HG02884 (cell line): Measurements from ENCODE around the gene SLC17A3.

ENCODE experiments used
- ATAC-seq: cut with Tn5 transposase; IDR thresholded peaks from one replicate; pipeline ENCODE4 v1.9.1; 2021; ENCODE audit warnings: mild to moderate bottlenecking, moderate library complexity; ENCODE audit not compliant: unreplicated experiment

The SLC17A3 gene

GRCh38 chr6:25874118-25874517 is at the start of gene SLC17A3:
Gene SLC17A3, minus strand, starts transcription at chr6:25874243. Its CDS starts 5,856 bp downstream, at chr6:25868387.
- no peak for ATAC-seq

- no peak for ATAC-seq
Observed at GRCh38 chr6:25922301-25922700, 48.3 kb upstream of the SLC17A3 start.

DNA sequence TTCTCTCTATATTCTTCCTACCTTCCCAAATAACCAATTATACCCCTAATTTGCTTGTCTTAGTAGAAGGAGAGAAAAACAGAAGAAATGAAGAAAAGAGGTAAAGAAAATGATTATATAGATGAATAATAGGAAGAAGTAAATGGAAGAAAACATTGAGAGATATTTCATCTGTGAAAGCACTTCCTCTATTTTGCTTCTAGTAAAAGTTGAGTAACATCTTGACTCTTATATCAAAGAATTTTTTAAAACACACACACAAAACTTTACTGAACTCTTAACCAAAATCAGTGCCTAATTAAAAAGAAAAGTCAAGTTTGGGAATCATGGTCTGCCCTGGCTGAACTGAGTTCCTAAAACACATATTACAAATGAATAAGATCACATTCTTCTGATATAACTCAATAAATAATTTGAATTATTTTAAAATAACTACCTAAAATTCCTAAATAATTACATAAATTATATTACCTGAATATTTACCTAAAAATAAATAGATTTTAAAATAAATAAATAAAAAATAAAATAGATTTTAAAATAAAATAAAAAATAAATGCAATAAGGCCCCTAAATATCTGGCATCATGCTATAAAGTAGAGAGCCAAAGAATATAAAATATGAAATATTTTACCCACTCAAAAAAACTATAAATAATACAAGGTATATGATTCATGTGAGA is 47.6 kb upstream of the SLC17A3 start:
- ATAC-seq, result no peak

- no peak for ATAC-seq
Observed at GRCh38 chr6:25919657-25920056, 45.6 kb upstream of the SLC17A3 start.

DNA sequence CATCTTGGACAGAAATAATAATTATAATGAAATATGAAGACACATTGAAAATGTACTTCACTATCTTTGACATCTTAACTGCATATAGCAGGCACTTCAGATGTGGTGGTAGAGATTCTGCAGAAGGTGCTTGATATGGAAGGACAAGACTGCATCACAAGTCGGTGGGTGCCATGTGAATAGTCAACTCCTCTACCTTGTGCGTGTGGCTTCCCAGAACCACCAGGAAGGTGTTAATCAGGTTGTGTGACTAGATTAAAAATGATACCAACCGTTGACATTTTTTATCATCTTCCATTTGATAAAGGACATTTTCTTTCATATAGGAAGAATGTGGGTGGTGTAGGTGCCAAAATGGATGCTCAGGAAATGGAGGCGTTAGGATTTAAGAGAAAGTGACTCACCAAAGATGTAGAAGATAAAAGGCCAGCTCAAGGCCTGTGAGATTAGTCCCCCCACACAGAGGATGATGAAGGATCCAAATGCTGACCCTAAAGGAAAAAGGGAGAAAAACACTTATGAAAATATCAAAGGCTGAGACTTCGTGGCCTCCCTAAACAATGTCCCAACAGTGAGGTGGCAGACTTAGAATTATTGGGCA is 44.1 kb upstream of the SLC17A3 start:
- no peak for ATAC-seq

DNA sequence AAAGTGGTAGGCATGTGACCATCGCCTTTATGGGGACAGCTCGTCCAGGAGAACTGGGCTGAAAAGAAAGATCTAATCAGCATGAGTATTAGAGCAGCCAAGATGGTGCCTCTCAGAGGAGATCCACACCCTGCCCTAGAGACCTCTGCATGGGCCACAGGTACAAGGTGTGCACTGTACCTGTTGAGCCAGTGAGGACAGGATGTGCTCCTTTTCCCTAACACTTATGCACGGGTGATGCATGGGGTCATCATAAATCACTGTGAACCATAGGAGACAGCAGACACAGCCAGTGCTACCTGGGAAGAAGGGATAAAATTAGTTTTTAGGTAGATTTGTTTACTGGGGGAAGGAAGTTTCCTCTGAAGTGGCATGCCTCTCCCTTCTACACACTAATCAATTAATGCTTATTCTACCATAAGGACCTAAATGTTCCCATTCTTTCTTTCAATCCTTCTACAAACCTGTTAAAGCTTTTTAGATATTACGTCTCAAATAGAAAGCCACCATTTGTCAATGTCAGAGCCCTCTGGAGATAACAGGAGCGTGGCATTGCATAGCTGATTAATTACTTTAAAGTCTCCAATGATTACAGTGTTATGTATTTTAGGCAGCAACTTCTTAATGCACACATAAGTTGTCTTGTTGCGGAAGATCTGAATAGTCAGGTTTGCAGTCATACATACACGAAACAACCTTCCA is 42.9 kb upstream of the SLC17A3 start:
- ATAC-seq, result no peak

DNA sequence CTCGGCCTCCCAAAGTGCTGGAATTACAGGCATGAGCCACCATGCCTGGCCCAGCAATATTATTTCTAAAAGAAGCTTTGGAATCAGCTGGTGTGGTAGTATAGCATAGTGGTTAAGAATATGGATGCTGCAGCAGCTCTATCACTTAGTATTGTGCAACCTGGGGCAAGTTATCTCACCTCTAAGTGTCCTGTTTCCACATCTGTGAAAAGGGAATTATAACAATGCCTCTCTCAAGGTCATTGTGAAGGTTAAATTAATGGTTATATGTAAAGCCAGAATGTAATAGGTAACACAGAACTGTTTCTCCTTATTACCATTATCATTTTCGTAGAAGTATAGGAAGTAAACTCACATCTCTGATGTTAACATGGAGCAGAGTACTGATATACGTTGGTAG is 42.3 kb upstream of the SLC17A3 start:
- no peak for ATAC-seq

- ATAC-seq, result no peak
Observed at GRCh38 chr6:25913741-25914140, 39.7 kb upstream of the SLC17A3 start.

GRCh38 chr6:25911351-25911750 is 37.3 kb upstream of the SLC17A3 start:
- ATAC-seq, result no peak

DNA sequence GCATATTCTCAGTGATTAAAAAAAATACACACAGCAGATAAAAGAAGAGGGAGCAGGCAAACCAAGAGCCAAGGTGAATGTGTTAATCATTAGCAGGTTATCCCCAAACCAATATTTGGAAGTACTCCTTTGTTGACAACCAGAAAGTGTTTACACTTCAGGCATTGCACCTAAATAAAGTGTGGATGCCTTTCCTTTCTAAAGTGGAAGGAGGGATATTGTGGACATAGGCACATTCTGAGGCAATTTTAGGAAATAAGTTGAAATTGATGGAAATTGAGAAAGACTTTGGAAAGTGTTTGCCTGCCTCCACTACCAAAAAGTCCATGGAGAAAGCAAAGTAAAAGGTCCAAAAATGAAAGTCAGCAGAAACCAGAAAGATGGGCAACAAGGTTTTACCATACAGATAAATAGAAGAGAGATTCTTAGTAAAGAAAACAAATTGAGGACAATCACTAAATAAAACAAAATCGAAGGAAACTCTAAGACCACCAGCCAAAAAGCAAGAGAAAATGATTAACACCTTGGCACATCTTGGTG is 33.5 kb upstream of the SLC17A3 start:
- ATAC-seq, result no peak

GRCh38 chr6:25903467-25904099 is 29.5 kb upstream of the SLC17A3 start:
- ATAC-seq, result no peak

DNA sequence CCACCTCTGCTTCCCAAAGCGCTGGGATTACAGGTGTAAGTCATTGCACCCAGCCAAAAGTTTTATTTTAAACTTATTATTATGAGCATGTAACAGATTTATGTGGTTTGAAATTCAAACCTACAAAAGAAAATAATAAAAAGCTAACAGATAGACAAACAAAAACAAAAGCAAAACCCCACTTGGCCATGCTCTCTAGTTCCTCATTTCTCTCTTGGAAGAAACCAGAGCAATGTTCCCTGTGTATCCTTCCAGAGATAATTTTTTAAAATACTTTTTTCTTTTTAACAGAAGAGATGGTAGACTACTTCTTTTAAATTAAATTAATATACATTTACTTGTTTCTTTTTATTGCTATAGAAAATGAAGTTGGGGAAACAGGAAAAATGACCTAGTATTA is 28.0 kb upstream of the SLC17A3 start:
- no peak for ATAC-seq

GRCh38 chr6:25900843-25901242 is 26.8 kb upstream of the SLC17A3 start:
- ATAC-seq, result no peak

- ATAC-seq, result no peak
Observed at GRCh38 chr6:25899580-25900408, 25.8 kb upstream of the SLC17A3 start.

- no peak for ATAC-seq
Observed at GRCh38 chr6:25899123-25899522, 25.1 kb upstream of the SLC17A3 start.

GRCh38 chr6:25898289-25898977 is 24.4 kb upstream of the SLC17A3 start:
- no peak for ATAC-seq

GRCh38 chr6:25896252-25896651 is 22.2 kb upstream of the SLC17A3 start:
- ATAC-seq, result no peak

DNA sequence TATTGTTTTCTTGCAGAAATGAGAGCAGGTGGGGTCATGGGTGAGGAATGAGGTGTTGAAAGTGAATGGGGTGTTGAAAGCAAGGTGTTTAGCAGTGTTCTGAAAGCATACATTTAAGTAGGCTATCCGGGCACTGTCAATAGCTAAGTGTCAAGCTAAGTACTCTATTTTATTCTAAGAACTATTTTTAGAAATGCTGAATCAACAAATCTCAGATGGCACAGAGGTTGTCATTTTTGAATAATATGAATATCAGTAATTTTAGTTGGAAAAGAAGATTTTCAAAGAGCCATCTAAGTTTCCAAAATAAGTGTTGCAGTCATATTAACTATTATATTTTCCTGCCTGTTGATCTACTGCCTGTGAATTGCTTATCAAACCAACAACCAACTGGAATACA is 21.7 kb upstream of the SLC17A3 start:
- no peak for ATAC-seq

DNA sequence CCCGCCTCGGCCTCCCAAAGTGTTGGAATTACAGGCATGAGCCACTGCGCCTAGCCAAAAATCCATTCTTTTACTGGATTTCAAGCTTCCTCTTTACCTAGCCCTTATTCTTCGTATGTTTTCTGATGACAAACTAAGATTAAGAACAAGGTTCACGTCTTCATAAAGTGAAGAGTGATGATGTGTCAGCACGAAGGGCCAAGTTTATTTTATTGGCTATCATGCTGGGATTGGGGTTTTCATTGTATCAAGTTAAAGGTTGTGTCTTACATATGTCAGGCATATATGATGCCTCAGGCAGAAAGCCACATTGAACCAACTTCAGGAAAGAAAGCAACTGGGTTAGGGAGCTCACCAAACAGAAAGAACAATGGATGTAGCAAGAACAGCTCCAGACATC is 19.7 kb upstream of the SLC17A3 start:
- ATAC-seq, result no peak

DNA sequence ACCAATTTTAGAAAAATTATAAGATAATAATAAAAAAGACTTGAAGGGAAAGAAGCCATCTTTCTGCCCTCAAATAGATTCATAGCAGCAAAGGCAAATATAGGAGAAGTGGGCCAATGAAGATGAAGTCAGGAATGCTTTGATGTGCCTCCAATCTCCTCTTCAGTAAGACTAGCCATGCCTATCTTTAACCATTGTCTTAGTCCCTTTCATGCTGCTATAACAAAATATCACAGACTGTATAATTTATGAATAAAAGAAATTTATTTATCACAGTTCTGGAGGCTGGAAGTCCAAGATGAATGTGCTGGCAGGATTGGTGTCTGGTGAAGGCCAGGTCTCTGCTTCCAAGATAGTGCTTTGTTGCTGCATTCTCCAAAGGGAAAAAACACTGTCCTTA is 18.8 kb upstream of the SLC17A3 start:
- ATAC-seq, result no peak
